ENCODE measurements around the gene FHIT.

Gene FHIT

GRCh38 chr3:61118830-61119229 is 132.4 kb downstream of the FHIT start:
- H3K27me3 ChIP-seq (ENCODE audit: low read depth, low read length): no peaks in the 10 kb centered on the region
- H3K27ac ChIP-seq (ENCODE audit: low read length): no peak overlapping the region
- no peak overlapping the region for H3K4me3 ChIP-seq (ENCODE audit: low read length)
- H2AFZ ChIP-seq (ENCODE audit: low read depth, low read length): no peak overlapping the region
- no peaks in the 10 kb centered on the region for H3K9me3 ChIP-seq (ENCODE audit: insufficient read depth, low read length)
- TF ChIP-seq CTCF (IDR thresholded peaks at IDR 0.05; ENCODE audit: low read depth, low read length): no peak
- no peak for TF ChIP-seq EZH2phosphoT487 (IDR thresholded peaks at IDR 0.05; ENCODE audit: low read depth)
- no peaks in the 10 kb centered on the region for H3K4me1 ChIP-seq (ENCODE audit: low read length)
- H3K79me2 ChIP-seq (ENCODE audit: low read length): no peaks in the 10 kb centered on the region
- no peak overlapping the region for H3K4me2 ChIP-seq (ENCODE audit: low read length)
- no peaks in the 10 kb centered on the region for H3K36me3 ChIP-seq (replicated peaks; ENCODE audit: low read depth, low read length)
- no peak overlapping the region for H3K9ac ChIP-seq (ENCODE audit: low read length)
- no peaks in the 10 kb centered on the region for H4K20me1 ChIP-seq (ENCODE audit: insufficient read depth, low read length)

- Histone ChIP-seq H2AFZ (ENCODE audit: low read depth, low read length) (no peak overlapping the region), H3K36me3 (replicated peaks; ENCODE audit: low read depth, low read length) (no peaks in the 10 kb centered on the region), H4K20me1 (ENCODE audit: insufficient read depth, low read length) (no peaks in the 10 kb centered on the region), H3K27ac (ENCODE audit: low read length) (no peak overlapping the region), H3K79me2 (ENCODE audit: low read length) (no peaks in the 10 kb centered on the region), H3K27me3 (ENCODE audit: low read depth, low read length) (no peaks in the 10 kb centered on the region), H3K9me3 (ENCODE audit: insufficient read depth, low read length) (no peaks in the 10 kb centered on the region), H3K9ac (ENCODE audit: low read length) (no peak overlapping the region), H3K4me2 (ENCODE audit: low read length) (no peak overlapping the region), H3K4me3 (ENCODE audit: low read length) (no peak overlapping the region), H3K4me1 (ENCODE audit: low read length) (peaks cover 7% of the 10 kb centered on the region)
- no peak for TF ChIP-seq CTCF (IDR thresholded peaks at IDR 0.05; ENCODE audit: low read depth, low read length)
- TF ChIP-seq EZH2phosphoT487 (IDR thresholded peaks at IDR 0.05; ENCODE audit: low read depth): no peak
These were observed 134.0 kb downstream of the FHIT start for GRCh38 chr3:61117045-61117898.

GRCh38 chr3:61114316-61114953 is 136.8 kb downstream of the FHIT start:
- Histone ChIP-seq H3K79me2 (ENCODE audit: low read length) (no peaks in the 10 kb centered on the region), H3K9me3 (ENCODE audit: insufficient read depth, low read length) (no peaks in the 10 kb centered on the region), H3K4me3 (ENCODE audit: low read length) (no peak overlapping the region), H4K20me1 (ENCODE audit: insufficient read depth, low read length) (no peaks in the 10 kb centered on the region), H3K27ac (ENCODE audit: low read length) (no peak overlapping the region), H3K9ac (ENCODE audit: low read length) (no peak overlapping the region), H3K27me3 (ENCODE audit: low read depth, low read length) (no peaks in the 10 kb centered on the region), H2AFZ (ENCODE audit: low read depth, low read length) (no peak overlapping the region), H3K4me1 (ENCODE audit: low read length) (peaks cover 16% of the 10 kb centered on the region), H3K4me2 (ENCODE audit: low read length) (no peak overlapping the region), H3K36me3 (replicated peaks; ENCODE audit: low read depth, low read length) (no peaks in the 10 kb centered on the region)
- TF ChIP-seq CTCF (IDR thresholded peaks at IDR 0.05; ENCODE audit: low read depth, low read length) (no peak), EZH2phosphoT487 (IDR thresholded peaks at IDR 0.05; ENCODE audit: low read depth) (no peak)

- TF ChIP-seq EZH2phosphoT487 (IDR thresholded peaks at IDR 0.05; ENCODE audit: low read depth) (no peak), CTCF (IDR thresholded peaks at IDR 0.05; ENCODE audit: low read depth, low read length) (no peak)
- no peak overlapping the region for H2AFZ ChIP-seq (ENCODE audit: low read depth, low read length)
- no peak overlapping the region for H3K4me3 ChIP-seq (ENCODE audit: low read length)
- no peaks in the 10 kb centered on the region for H3K9me3 ChIP-seq (ENCODE audit: insufficient read depth, low read length)
- no peak overlapping the region for H3K9ac ChIP-seq (ENCODE audit: low read length)
- H3K4me1 ChIP-seq (ENCODE audit: low read length): peaks cover 16% of the 10 kb centered on the region
- H3K27ac ChIP-seq (ENCODE audit: low read length): no peak overlapping the region
- H3K4me2 ChIP-seq (ENCODE audit: low read length): peak overlapping the region; percentile 38
- no peaks in the 10 kb centered on the region for H3K79me2 ChIP-seq (ENCODE audit: low read length)
- H4K20me1 ChIP-seq (ENCODE audit: insufficient read depth, low read length): no peaks in the 10 kb centered on the region
- no peaks in the 10 kb centered on the region for H3K36me3 ChIP-seq (replicated peaks; ENCODE audit: low read depth, low read length)
- H3K27me3 ChIP-seq (ENCODE audit: low read depth, low read length): no peaks in the 10 kb centered on the region
These were observed 139.4 kb downstream of the FHIT start for GRCh38 chr3:61111825-61112224.
